Ovary (tissue), 3 donors: ENCODE data around the gene GEMIN4.

Experiments
- CTCF ChIP-seq, 3 donors: fragments of 450-650 bp in 2 of 3; fragments of 200-600 bp in 1 of 3; IDR thresholded peaks; one replicate each; pipeline versions ENCODE4 v1.5.1 to v1.8.0; 2016 to 2022; ENCODE audit warnings: antibody characterized with exemption in 3 of 3, mild to moderate bottlenecking in 1 of 3
- EP300 ChIP-seq: sonication (generic); formaldehyde crosslinking; IDR thresholded peaks from one replicate; pipeline ENCODE4 v1.6.1; 2017; ENCODE audit warnings: antibody characterized with exemption
- POLR2A ChIP-seq: fragments of 450-650 bp; IDR thresholded peaks from one replicate; pipeline ENCODE4 v1.6.1; 2017; ENCODE audit warnings: antibody characterized with exemption, mild to moderate bottlenecking, moderate library complexity
- donor health status: DM: no; HTN: no; CAD: no.

GRCh38 chr17:721540-721937 is 30.5 kb downstream of the GEMIN4 start:
- TF ChIP-seq CTCF (IDR thresholded peaks at IDR 0.05) (no peak), POLR2A (no peak), EP300 (no peak)
